Measurements from ENCODE around the gene C10orf71.

Gene C10orf71

GRCh38 chr10:49314806-49315205 lies 15.8 kb downstream of the C10orf71 start:
- DNase-seq (ENCODE audit: low spot score) = no peak

- no peak for DNase-seq (ENCODE audit: low spot score)
Measured at GRCh38 chr10:49318028-49318427, 19.1 kb downstream of the C10orf71 start.

GRCh38 chr10:49318755-49319154 lies 19.8 kb downstream of the C10orf71 start:
- DNase-seq (ENCODE audit: low spot score) = no peak

- no peak for DNase-seq (ENCODE audit: low spot score)
Measured at GRCh38 chr10:49319206-49319605, 20.2 kb downstream of the C10orf71 start.

- no peak for DNase-seq (ENCODE audit: low spot score)
Measured at GRCh38 chr10:49320191-49320590, 21.2 kb downstream of the C10orf71 start.

- no peak for DNase-seq (ENCODE audit: low spot score)
Measured at GRCh38 chr10:49321021-49321420, 22.1 kb downstream of the C10orf71 start.

- DNase-seq (ENCODE audit: low spot score) = no peak
Measured at GRCh38 chr10:49322371-49323170, 23.6 kb downstream of the C10orf71 start.

- DNase-seq (ENCODE audit: low spot score) = no peak
Measured at GRCh38 chr10:49323171-49323895, 24.4 kb downstream of the C10orf71 start.

- DNase-seq (ENCODE audit: low spot score) = no peak
Measured at GRCh38 chr10:49323896-49324270, 24.9 kb downstream of the C10orf71 start.

- no peak for DNase-seq (ENCODE audit: low spot score)
Measured at GRCh38 chr10:49324711-49325110, 25.7 kb downstream of the C10orf71 start.

GRCh38 chr10:49325131-49325915 lies 26.4 kb downstream of the C10orf71 start:
- DNase-seq (ENCODE audit: low spot score) = no peak

- no peak for DNase-seq (ENCODE audit: low spot score)
Measured at GRCh38 chr10:49325916-49326783, 27.2 kb downstream of the C10orf71 start.

- DNase-seq (ENCODE audit: low spot score) = no peak
Measured at GRCh38 chr10:49327036-49327813, 28.3 kb downstream of the C10orf71 start.

GRCh38 chr10:49328401-49329145 lies 29.6 kb downstream of the C10orf71 start:
- no peak for DNase-seq (ENCODE audit: low spot score)

- DNase-seq (ENCODE audit: low spot score) = no peak
Measured at GRCh38 chr10:49329146-49329505, 30.2 kb downstream of the C10orf71 start.

- no peak for DNase-seq (ENCODE audit: low spot score)
Measured at GRCh38 chr10:49330127-49330665, 31.2 kb downstream of the C10orf71 start.

- DNase-seq (ENCODE audit: low spot score) = no peak
Measured at GRCh38 chr10:49331431-49331830, 32.5 kb downstream of the C10orf71 start.

GRCh38 chr10:49332333-49332732 lies 33.4 kb downstream of the C10orf71 start:
- no peak for DNase-seq (ENCODE audit: low spot score)

GRCh38 chr10:49332768-49333167 lies 33.8 kb downstream of the C10orf71 start:
- no peak for DNase-seq (ENCODE audit: low spot score)

- no peak for DNase-seq (ENCODE audit: low spot score)
Measured at GRCh38 chr10:49333192-49333591, 34.2 kb downstream of the C10orf71 start.
